KMS-11 (cell line): Measurements from ENCODE around the gene MLANA.

Source experiments
- H2AFZ ChIP-seq: fragments of 200-600 bp; sonication (generic); 2 replicates; pipeline ENCODE4 v1.6.1; 2016; ENCODE audit warnings: antibody characterized with exemption, mixed run types, low read depth
- H3K27ac ChIP-seq: fragments of 200-600 bp; sonication (generic); 2 replicates; pipeline ENCODE4 v1.6.1; 2016; ENCODE audit warnings: mild to moderate bottlenecking, mixed run types
- H3K27me3 ChIP-seq: fragments of 200-600 bp; sonication (generic); 2 replicates; pipeline ENCODE4 v1.6.1; 2017; ENCODE audit warnings: mild to moderate bottlenecking, low read depth, mixed run types, moderate library complexity; ENCODE audit not compliant: insufficient read depth
- H3K36me3 ChIP-seq: fragments of 200-600 bp; sonication (generic); 2 replicates; pipeline ENCODE4 v1.6.1; 2017; ENCODE audit warnings: mild to moderate bottlenecking, mixed run types; ENCODE audit not compliant: insufficient read depth
- H3K4me1 ChIP-seq: fragments of 200-600 bp; sonication (generic); 2 replicates; pipeline ENCODE4 v1.6.1; 2016; ENCODE audit warnings: mild to moderate bottlenecking, low read depth, mixed run types; ENCODE audit not compliant: poor library complexity, severe bottlenecking
- H3K4me2 ChIP-seq: fragments of 200-600 bp; sonication (generic); 2 replicates; pipeline ENCODE4 v1.7.0; 2016; ENCODE audit warnings: mild to moderate bottlenecking, mixed run types
- H3K4me3 ChIP-seq: fragments of 200-600 bp; sonication (generic); IDR thresholded peaks from 2 replicates; pipeline ENCODE4 v1.6.1; 2017; ENCODE audit warnings: low read depth, low read length, mixed read lengths; ENCODE audit not compliant: insufficient read depth
- H3K79me2 ChIP-seq: fragments of 200-600 bp; sonication (generic); 2 replicates; pipeline ENCODE4 v1.6.1; 2016; ENCODE audit warnings: low read depth, mixed run types; ENCODE audit not compliant: insufficient read depth
- H3K9ac ChIP-seq: fragments of 200-600 bp; sonication (generic); 2 replicates; pipeline ENCODE4 v1.6.1; 2016; ENCODE audit warnings: mild to moderate bottlenecking, mixed run types
- H4K20me1 ChIP-seq: fragments of 200-600 bp; sonication (generic); 2 replicates; pipeline ENCODE4 v1.6.1; 2016; ENCODE audit warnings: mild to moderate bottlenecking, mixed run types; ENCODE audit not compliant: insufficient read depth
- CTCF ChIP-seq: fragments of 200-600 bp; sonication (generic); conservative IDR thresholded peaks from 2 replicates; pipeline ENCODE4 v1.6.1; 2017; ENCODE audit warnings: low read depth, mild to moderate bottlenecking, antibody characterized with exemption, low read length, moderate library complexity, mixed read lengths

Gene MLANA

GRCh38 chr9:5854063-5854790 is 36.5 kb upstream of the MLANA start:
- Histone ChIP-seq H3K4me1 (peaks cover 20% of the 10 kb centered on the region), H3K9ac (no peak overlapping the region), H4K20me1 (no peaks in the 10 kb centered on the region), H3K36me3 (no peaks in the 10 kb centered on the region), H3K4me2 (no peak overlapping the region), H3K4me3 (no peak overlapping the region), H3K79me2 (no peaks in the 10 kb centered on the region), H3K27me3 (no peaks in the 10 kb centered on the region), H2AFZ (no peak overlapping the region), H3K27ac (no peak overlapping the region)
- TF ChIP-seq CTCF = no peak

- no peaks in the 10 kb centered on the region for H4K20me1 ChIP-seq
- no peak overlapping the region for H3K4me3 ChIP-seq
- H3K36me3 ChIP-seq = no peaks in the 10 kb centered on the region
- H3K79me2 ChIP-seq = no peaks in the 10 kb centered on the region
- H3K4me1 ChIP-seq = no peaks in the 10 kb centered on the region
- H2AFZ ChIP-seq = no peak overlapping the region
- no peak overlapping the region for H3K27ac ChIP-seq
- no peak overlapping the region for H3K4me2 ChIP-seq
- no peak for TF ChIP-seq CTCF
- no peak overlapping the region for H3K9ac ChIP-seq
- no peaks in the 10 kb centered on the region for H3K27me3 ChIP-seq
Observed at GRCh38 chr9:5857928-5858327, 32.8 kb upstream of the MLANA start.

- no peak overlapping the region for H3K4me3 ChIP-seq
- H3K79me2 ChIP-seq = no peaks in the 10 kb centered on the region
- no peak overlapping the region for H3K4me2 ChIP-seq
- H3K9ac ChIP-seq = no peak overlapping the region
- no peaks in the 10 kb centered on the region for H4K20me1 ChIP-seq
- no peak overlapping the region for H2AFZ ChIP-seq
- no peak overlapping the region for H3K27ac ChIP-seq
- H3K36me3 ChIP-seq = no peaks in the 10 kb centered on the region
- no peaks in the 10 kb centered on the region for H3K4me1 ChIP-seq
- no peak for TF ChIP-seq CTCF
- H3K27me3 ChIP-seq = no peaks in the 10 kb centered on the region
Observed at GRCh38 chr9:5858833-5859232, 31.9 kb upstream of the MLANA start.

GRCh38 chr9:5863092-5863746 is 27.5 kb upstream of the MLANA start:
- H3K79me2 ChIP-seq = no peaks in the 10 kb centered on the region
- no peak overlapping the region for H3K4me2 ChIP-seq
- no peak overlapping the region for H3K4me3 ChIP-seq
- TF ChIP-seq CTCF = no peak
- no peak overlapping the region for H2AFZ ChIP-seq
- no peak overlapping the region for H3K27ac ChIP-seq
- no peaks in the 10 kb centered on the region for H4K20me1 ChIP-seq
- H3K36me3 ChIP-seq = no peaks in the 10 kb centered on the region
- no peaks in the 10 kb centered on the region for H3K4me1 ChIP-seq
- H3K9ac ChIP-seq = no peak overlapping the region
- H3K27me3 ChIP-seq = no peaks in the 10 kb centered on the region
